ENCODE data around the gene CCL24.
"Not testable (repeated sequence)": the region's sequence is repeated elsewhere in the genome, so short reads cannot be mapped to it uniquely, and the experiment has no call there.

The CCL24 gene

GRCh38 chr7:75818472-75818871 is 4.9 kb upstream of the CCL24 start:
- no peak for DNase-seq

- no peak for DNase-seq
These were observed 3.5 kb upstream of the CCL24 start for GRCh38 chr7:75817116-75817515.

- no peak for DNase-seq
These were observed 1.9 kb upstream of the CCL24 start for GRCh38 chr7:75815418-75816064.

- DNase-seq, result no peak
These were observed 871 bp upstream of the CCL24 start for GRCh38 chr7:75814407-75814947.

GRCh38 chr7:75813084-75813483 is 522 bp downstream of the CCL24 start:
- no peak for DNase-seq

- no peak for DNase-seq
These were observed 1.5 kb downstream of the CCL24 start for GRCh38 chr7:75811894-75812678.

GRCh38 chr7:75809396-75809795 is 4.2 kb downstream of the CCL24 start:
- no peak for DNase-seq

GRCh38 chr7:75808106-75808505 is 5.5 kb downstream of the CCL24 start:
- no peak for DNase-seq

- no peak for DNase-seq
These were observed 6.2 kb downstream of the CCL24 start for GRCh38 chr7:75807452-75807851.

GRCh38 chr7:75806560-75807307 is 6.9 kb downstream of the CCL24 start:
- no peak for DNase-seq

- no peak for DNase-seq
These were observed 8.9 kb downstream of the CCL24 start for GRCh38 chr7:75804705-75805104.

GRCh38 chr7:75804004-75804403 is 9.6 kb downstream of the CCL24 start:
- no peak for DNase-seq

- no peak for DNase-seq
These were observed 11.1 kb downstream of the CCL24 start for GRCh38 chr7:75802552-75802821.

GRCh38 chr7:75798770-75799169 is 14.8 kb downstream of the CCL24 start:
- DNase-seq, result no peak

GRCh38 chr7:75796420-75796819 is 17.2 kb downstream of the CCL24 start:
- DNase-seq, result no peak

GRCh38 chr7:75795831-75796285 is 17.7 kb downstream of the CCL24 start:
- DNase-seq, result no peak

- DNase-seq, result no peak
These were observed 19.9 kb downstream of the CCL24 start for GRCh38 chr7:75793676-75794075.

- not testable (repeated sequence) for DNase-seq
These were observed 21.0 kb downstream of the CCL24 start for GRCh38 chr7:75792567-75792966.

- DNase-seq, result no peak
These were observed 24.2 kb downstream of the CCL24 start for GRCh38 chr7:75789361-75789924.

- not testable (repeated sequence) for DNase-seq
These were observed 25.3 kb downstream of the CCL24 start for GRCh38 chr7:75788154-75788847.

- not testable (repeated sequence) for DNase-seq
These were observed 30.5 kb downstream of the CCL24 start for GRCh38 chr7:75783058-75783457.

- DNase-seq, result not testable (repeated sequence)
These were observed 32.8 kb downstream of the CCL24 start for GRCh38 chr7:75780647-75781273.

Data from central memory CD4-positive, alpha-beta T cell (primary cell).